Measurements from ENCODE around the gene SWAP70. TPM values are rescaled to one million over a fixed set of nuclear protein-coding genes. Genes with fewer than 3 reads are reported as not detected.
A peak's percentile ranks its signal among the peaks of the same experiment; 100 is the strongest.

The SWAP70 gene
- total RNA-seq, 1 experiment from 2014 or later = 7.9 TPM

GRCh38 chr11:9747229-9747628, 83.4 kb downstream of the SWAP70 start:
- no peak for DNase-seq (ENCODE audit: extremely low read depth, low read depth)

- no peak for DNase-seq (ENCODE audit: extremely low read depth, low read depth)
Measured at GRCh38 chr11:9747828-9748227, 84.0 kb downstream of the SWAP70 start.

- DNase-seq (ENCODE audit: extremely low read depth, low read depth) = peak; percentile 69
Measured at GRCh38 chr11:9748361-9748970, 84.6 kb downstream of the SWAP70 start.

GRCh38 chr11:9750551-9750950, 86.7 kb downstream of the SWAP70 start:
- no peak for DNase-seq (ENCODE audit: extremely low read depth, low read depth)

GRCh38 chr11:9752091-9752490, 88.2 kb downstream of the SWAP70 start:
- no peak for DNase-seq (ENCODE audit: extremely low read depth, low read depth)

- DNase-seq (ENCODE audit: extremely low read depth, low read depth) = no peak
Measured at GRCh38 chr11:9753021-9753420, 89.1 kb downstream of the SWAP70 start.

GRCh38 chr11:9754010-9754471, 90.2 kb downstream of the SWAP70 start:
- no peak for DNase-seq (ENCODE audit: extremely low read depth, low read depth)

GRCh38 chr11:9755561-9756185, 91.8 kb downstream of the SWAP70 start:
- DNase-seq (ENCODE audit: extremely low read depth, low read depth) = no peak

- DNase-seq (ENCODE audit: extremely low read depth, low read depth) = no peak
Measured at GRCh38 chr11:9756461-9756860, 92.6 kb downstream of the SWAP70 start.

GRCh38 chr11:9756878-9757277, 93.0 kb downstream of the SWAP70 start:
- no peak for DNase-seq (ENCODE audit: extremely low read depth, low read depth)

- DNase-seq (ENCODE audit: extremely low read depth, low read depth) = peak; percentile 60
Measured at GRCh38 chr11:9757809-9758636, 94.1 kb downstream of the SWAP70 start.

- peak; percentile 55 for DNase-seq (ENCODE audit: extremely low read depth, low read depth)
Measured at GRCh38 chr11:9758637-9759518, 95.0 kb downstream of the SWAP70 start.

- peak; percentile 60 for DNase-seq (ENCODE audit: extremely low read depth, low read depth)
Measured at GRCh38 chr11:9759519-9760192, 95.8 kb downstream of the SWAP70 start.

GRCh38 chr11:9760193-9760575, 96.3 kb downstream of the SWAP70 start:
- no peak for DNase-seq (ENCODE audit: extremely low read depth, low read depth)

- no peak for DNase-seq (ENCODE audit: extremely low read depth, low read depth)
Measured at GRCh38 chr11:9761441-9761945, 97.6 kb downstream of the SWAP70 start.

GRCh38 chr11:9762531-9762930, 98.7 kb downstream of the SWAP70 start:
- no peak for DNase-seq (ENCODE audit: extremely low read depth, low read depth)

GRCh38 chr11:9763301-9763700, 99.4 kb downstream of the SWAP70 start:
- no peak for DNase-seq (ENCODE audit: extremely low read depth, low read depth)

GRCh38 chr11:9765320-9766101, 101.6 kb downstream of the SWAP70 start:
- no peak for DNase-seq (ENCODE audit: extremely low read depth, low read depth)

- DNase-seq (ENCODE audit: extremely low read depth, low read depth) = no peak
Measured at GRCh38 chr11:9769621-9770020, 105.7 kb downstream of the SWAP70 start.

Measured in NCI-H460 (cell line).